IMR-90 (cell line): ENCODE measurements around the gene MACROD1. TPM values are rescaled to one million over a fixed set of nuclear protein-coding genes. Genes with fewer than 3 reads are reported as not detected.

Source experiments
- ATAC-seq: fragments of 200-7000 bp; cut with Tn5 transposase; 2 replicates; pipeline ENCODE4 v1.9.1; 2020; ENCODE audit warnings: low read depth, mild to moderate bottlenecking, moderate library complexity
- BruUV-seq: library from RNA; stranded (reverse); fragments of 400-500 nt; replicated peaks from 2 replicates; lab custom pipeline; 2021; lab: Mats Ljungman, UMichigan
- CTCF ChIA-PET: fragments of 300-600 bp; formaldehyde crosslinking; extraction: SDS; loops from one replicate; lab custom pipeline; 2021; ENCODE audit warnings: antibody characterized with exemption; lab: Yijun Ruan, JAX
- POLR2A ChIA-PET: fragments of 300-600 bp; sonication (Branson Sonifier 250); formaldehyde crosslinking; loops from one replicate; lab custom pipeline; 2022; ENCODE audit warnings: antibody characterized with exemption; ENCODE audit not compliant: unreplicated experiment; lab: Charles Lee
- DNase-seq: peaks from one replicate; pipeline ENCODE4 v3.0.0; 2013
- H2AFZ ChIP-seq: replicated peaks from 2 replicates; pipeline ENCODE3; 2013; ENCODE audit warnings: low read length, mild to moderate bottlenecking; ENCODE audit not compliant: poor library complexity
- H2AK5ac ChIP-seq: 2 replicates; pipeline ENCODE4 v1.6.1; 2013; ENCODE audit warnings: low read depth, low read length, inconsistent platforms
- H2AK9ac ChIP-seq: replicated peaks from 2 replicates; pipeline ENCODE3; 2013; ENCODE audit warnings: mild to moderate bottlenecking, low read depth, low read length, moderate library complexity; ENCODE audit not compliant: poor library complexity
- H2BK120ac ChIP-seq: 2 replicates; pipeline ENCODE4 v1.6.1; 2013; ENCODE audit warnings: low read depth, low read length, inconsistent platforms
- H2BK15ac ChIP-seq: 3 replicates; pipeline ENCODE4 v1.6.1; 2013; ENCODE audit warnings: low read depth, low read length, inconsistent platforms
- H2BK20ac ChIP-seq: 2 replicates; pipeline ENCODE4 v1.6.1; 2013; ENCODE audit warnings: low read depth, mild to moderate bottlenecking, inconsistent platforms, low read length, moderate library complexity
- H2BK5ac ChIP-seq: 2 replicates; pipeline ENCODE4 v1.6.1; 2013; ENCODE audit warnings: mild to moderate bottlenecking, low read depth, low read length, inconsistent platforms; ENCODE audit not compliant: poor library complexity, severe bottlenecking
- H3K14ac ChIP-seq: replicated peaks from 2 replicates; pipeline ENCODE4 v1.6.1; 2013; ENCODE audit warnings: low read depth, low read length, inconsistent platforms
- H3K18ac ChIP-seq: 2 replicates; pipeline ENCODE4 v1.6.1; 2013; ENCODE audit warnings: low read depth, low read length, control low read depth
- H3K23ac ChIP-seq: 2 replicates; pipeline ENCODE4 v1.6.1; 2013; ENCODE audit warnings: low read depth, low read length, inconsistent platforms
- H3K27ac ChIP-seq: 2 replicates; pipeline ENCODE4 v1.5.1; 2013; ENCODE audit warnings: mild to moderate bottlenecking, control low read depth, low read length; ENCODE audit not compliant: insufficient read depth
- H3K27me3 ChIP-seq: 2 replicates; pipeline ENCODE4 v1.6.1; 2013; ENCODE audit warnings: low read length; ENCODE audit not compliant: control insufficient read depth, insufficient read depth
- H3K36me3 ChIP-seq: 2 replicates; pipeline ENCODE4 v1.6.1; 2013; ENCODE audit warnings: low read length, mixed read lengths; ENCODE audit not compliant: control insufficient read depth, insufficient read depth
- H3K4ac ChIP-seq: 2 replicates; pipeline ENCODE4 v1.6.1; 2013; ENCODE audit warnings: low read depth, low read length, inconsistent platforms
- H3K4me1 ChIP-seq: 2 replicates; pipeline ENCODE4 v1.6.1; 2013; ENCODE audit warnings: low read length, mixed read lengths; ENCODE audit not compliant: control insufficient read depth, insufficient read depth
- H3K4me2 ChIP-seq: 2 replicates; pipeline ENCODE4 v1.6.1; 2013; ENCODE audit warnings: low read depth, mild to moderate bottlenecking, control low read depth, low read length, moderate library complexity
- H3K4me3 ChIP-seq: 2 replicates; pipeline ENCODE4 v1.5.1; 2013; ENCODE audit warnings: low read depth, mild to moderate bottlenecking, control low read depth, low read length, moderate library complexity; ENCODE audit not compliant: insufficient read depth
- H3K56ac ChIP-seq: 2 replicates; pipeline ENCODE4 v1.6.1; 2013; ENCODE audit warnings: low read length, inconsistent platforms; ENCODE audit not compliant: insufficient read depth; ENCODE audit errors: extremely low read depth
- H3K79me1 ChIP-seq, 2 experiments: 2 replicates each; pipeline ENCODE4 v1.6.1; 2013; ENCODE audit warnings: low read length in 2 of 2, inconsistent platforms in 1 of 2, low read depth in 1 of 2
- H3K9ac ChIP-seq: 2 replicates; pipeline ENCODE4 v1.6.1; 2013; ENCODE audit warnings: low read depth, low read length, control low read depth
- H3K9me1 ChIP-seq: 2 replicates; pipeline ENCODE4 v1.6.1; 2013; ENCODE audit warnings: low read length, inconsistent platforms; ENCODE audit not compliant: insufficient read depth
- H3K9me3 ChIP-seq: 2 replicates; pipeline ENCODE4 v1.6.1; 2013; ENCODE audit warnings: low read length; ENCODE audit not compliant: control insufficient read depth, insufficient read depth
- H4K20me1 ChIP-seq: 2 replicates; pipeline ENCODE4 v1.6.1; 2013; ENCODE audit warnings: low read length, inconsistent platforms; ENCODE audit not compliant: insufficient read depth
- H4K5ac ChIP-seq: 2 replicates; pipeline ENCODE4 v1.6.1; 2013; ENCODE audit warnings: mild to moderate bottlenecking, low read depth, low read length, control low read depth
- H4K8ac ChIP-seq, 2 experiments: 2 replicates each; pipeline ENCODE4 v1.6.1; 2013; ENCODE audit warnings: low read depth in 2 of 2, low read length in 2 of 2, control low read depth in 1 of 2, inconsistent platforms in 1 of 2
- H4K91ac ChIP-seq: 2 replicates; pipeline ENCODE4 v1.6.1; 2013; ENCODE audit warnings: low read depth, low read length, inconsistent platforms; ENCODE audit not compliant: insufficient read depth
- CEBPB ChIP-seq: IDR thresholded peaks from 2 replicates; pipeline ENCODE4 v1.6.1; 2012; ENCODE audit warnings: low read depth, low read length, improper control_type of control experiment
- CHD1 ChIP-seq: IDR thresholded peaks from 2 replicates; pipeline ENCODE4 v1.6.1; 2012; ENCODE audit warnings: low read depth, low read length, improper control_type of control experiment
- CTCF ChIP-seq: conservative IDR thresholded peaks from 2 replicates; pipeline ENCODE4 v1.5.1; 2012; ENCODE audit warnings: mild to moderate bottlenecking, low read depth, low read length, improper control_type of control experiment
- ELK1 ChIP-seq: fragments of 150-350 bp; IDR thresholded peaks from 2 replicates; pipeline ENCODE4 v1.6.1; 2016; ENCODE audit warnings: low read depth, mild to moderate bottlenecking, low read length, moderate library complexity, borderline replicate concordance
- FOS ChIP-seq: fragments of 150-350 bp; IDR thresholded peaks from 2 replicates; pipeline ENCODE4 v1.6.1; 2016; ENCODE audit warnings: low read depth, low read length
- MAFK ChIP-seq: IDR thresholded peaks from 2 replicates; pipeline ENCODE4 v1.6.1; 2012; ENCODE audit warnings: low read depth, low read length, improper control_type of control experiment
- MXI1 ChIP-seq: IDR thresholded peaks from 2 replicates; pipeline ENCODE4 v1.6.1; 2012; ENCODE audit warnings: low read depth, mild to moderate bottlenecking, low read length, moderate library complexity, borderline replicate concordance
- NFE2L2 ChIP-seq: fragments of 150-350 bp; IDR thresholded peaks from 2 replicates; pipeline ENCODE4 v1.6.1; 2016; ENCODE audit warnings: low read depth, mild to moderate bottlenecking, low read length
- POLR2A ChIP-seq: IDR thresholded peaks from 2 replicates; pipeline ENCODE4 v1.6.1; 2012; ENCODE audit warnings: mild to moderate bottlenecking, low read depth, low read length
- RAD21 ChIP-seq: IDR thresholded peaks from 2 replicates; pipeline ENCODE4 v1.6.1; 2012; ENCODE audit warnings: low read length, improper control_type of control experiment
- RCOR1 ChIP-seq: IDR thresholded peaks from 2 replicates; pipeline ENCODE4 v1.6.1; 2012; ENCODE audit warnings: mild to moderate bottlenecking, low read length, improper control_type of control experiment; ENCODE audit not compliant: insufficient replicate concordance
- RFX5 ChIP-seq: IDR thresholded peaks from 2 replicates; pipeline ENCODE4 v1.8.0; 2012; ENCODE audit warnings: low read depth, mild to moderate bottlenecking, low read length, moderate library complexity
- SMC3 ChIP-seq: fragments of 150-350 bp; IDR thresholded peaks from 2 replicates; pipeline ENCODE4 v1.6.1; 2016; ENCODE audit warnings: low read depth, mild to moderate bottlenecking, antibody characterized with exemption, low read length, moderate library complexity
- WGBS, 2 experiments: methylation state at CpG; one replicate each; pipeline versions ENCODE4 v1.1.5 to v1.1.7; 2013; ENCODE audit warnings: missing lambda C conversion rate in 2 of 2; ENCODE audit not compliant: insufficient read length in 1 of 2; ENCODE audit errors: extremely low coverage in 2 of 2; 5-methylcytosine and 5-hydroxymethylcytosine counted together
- dilution Hi-C: fragments of 300-500 bp; cut with HindIII; formaldehyde crosslinking; loops from one replicate; pipeline ENCODE4 v1.14.3; 2018; ENCODE audit warnings: low sequenced_read_pairs; ENCODE audit not compliant: unreplicated experiment
- in situ Hi-C: fragments of 300-500 bp; cut with MboI; formaldehyde crosslinking; loops from 3 replicates; pipeline ENCODE4 v1.14.3; 2019; ENCODE audit warnings: low sequenced_read_pairs, inconsistent platforms, mixed read lengths
- intact Hi-C: fragments of 100-400 bp; cut with micrococcal nuclease; formaldehyde crosslinking; loops from 2 replicates; pipeline ENCODE4 v1.10.0; 2022
- polyA plus RNA-seq, 3 experiments: library from polyadenylated mRNA; depleted of rRNA; stranded (reverse); fragments of >200 nt; gene quantifications; 2 replicates each; pipeline ENCODE4 v1.2.3, GENCODE V29; 2012; ENCODE audit warnings: low replicate concordance in 1 of 3
- total RNA-seq: library from RNA; depleted of rRNA; stranded (reverse); fragments of >200 nt; gene quantifications from 2 replicates; pipeline ENCODE4 v1.2.3, GENCODE V29; 2012

MACROD1 gene
- total and polyA plus RNA-seq, 2 of the 4 experiments (the other 2 are of a cell fraction) = 2.5 to 9.3 TPM

- Histone ChIP-seq H3K4me3 (no peak overlapping the region), H4K8ac (no peak overlapping the region), H3K27ac (no peak overlapping the region), H4K91ac (no peak overlapping the region), H3K4me1 (peaks cover 5% of the 10 kb centered on the region; the same call in 1 of the 2 replicates), H3K23ac (no peak overlapping the region), H3K18ac (no peak overlapping the region), H2AK5ac (no peak overlapping the region), H3K9me1 (no peaks in the 10 kb centered on the region), H3K9ac (no peak overlapping the region), H3K4me2 (no peak overlapping the region), H3K79me1 (no peaks in the 10 kb centered on the region), H3K4ac (no peak overlapping the region), H2BK15ac (no peak overlapping the region), H2AK9ac (peak overlapping the region; percentile 71), H3K9me3 (no peaks in the 10 kb centered on the region), H3K36me3 (no peaks in the 10 kb centered on the region), H3K14ac (no peak overlapping the region), H4K20me1 (0 out of 2 replicates have a peak, but pooled peaks cover 3% of the 10 kb centered on the region), H3K27me3 (peaks cover 12% of the 10 kb centered on the region), H2AFZ (no peak overlapping the region), H4K5ac (no peak overlapping the region), H2BK20ac (0 out of 2 replicates have a peak overlapping the region, but pooled peaks have one; percentile 7), H2BK5ac (no peak overlapping the region), H3K56ac (no peak overlapping the region), H2BK120ac (0 out of 2 replicates have a peak overlapping the region, but pooled peaks have one; percentile 48)
- DNase-seq (no peak), ATAC-seq (no peak)
- dilution Hi-C loops (no loop called here), intact Hi-C loops (no loop called here), in situ Hi-C loops (no loop called here)
- BruUV-seq = no TSS peak
- 69% methylated on average over 8 of the region's 23 CpGs; no CpG with 5 or more reads in 1 of the 2 experiments for WGBS, 2 experiments
- TF ChIP-seq CTCF (no peak), FOS (no peak), RFX5 (no peak), NFE2L2 (no peak), POLR2A (no peak), RCOR1 (no peak), RAD21 (no peak), CHD1 (no peak), CEBPB (no peak), SMC3 (no peak), MAFK (no peak), MXI1 (no peak), ELK1 (no peak)
- ChIA-PET CTCF (interaction anchor here (1.1 kb wide), 1 partner anchor 116 kb away, joined by 3 read pairs; no protein-coding TSS in a partner anchor), POLR2A (no interaction called here)
These were observed 128.8 kb downstream of the MACROD1 start for GRCh38 chr11:64037027-64037634.
